ENCODE measurements around the gene TPCN2.

- TF ChIP-seq REST (IDR thresholded peaks at IDR 0.05; ENCODE audit: insufficient read depth in 1 of 2, low read depth in 2 of 2, low read length in 2 of 2) (no peak), POLR2AphosphoS5 (IDR thresholded peaks at IDR 0.05; ENCODE audit: low read depth, low read length) (no peak), TAF1 (IDR thresholded peaks at IDR 0.05; ENCODE audit: borderline replicate concordance, insufficient read depth, low read length) (no peak), SIN3A (IDR thresholded peaks at IDR 0.05; ENCODE audit: borderline replicate concordance, insufficient read depth, low read length) (no peak)
Observed at GRCh38 chr11:69172674-69173073, 123.9 kb downstream of the TPCN2 start.

All from PFSK-1 (cell line).